ENCODE data around the gene PODXL2. TPM values are rescaled to one million over a fixed set of nuclear protein-coding genes. Genes with fewer than 3 reads are reported as not detected.
A peak's percentile ranks its signal among the peaks of the same experiment; 100 is the strongest.

Gene PODXL2
- total RNA-seq, 2 donors from 2014 or later: 8.3 to 14.2 TPM

- Histone ChIP-seq H3K9me3 (no peaks in the 10 kb centered on the region), H3K4me1 (no peaks in the 10 kb centered on the region), H3K27ac (no peak overlapping the region), H3K4me3 (no peak overlapping the region), H3K27me3 (no peaks in the 10 kb centered on the region), H3K36me3 (replicated peaks in 1 of 2; ENCODE audit: insufficient read depth in 1 of 2, low read depth in 2 of 2) (no peaks in the 10 kb centered on the region)
- WGBS, 2 donors: 83 to 89% methylated on average over 10 to 14 of the region's 14 CpGs
- ATAC-seq (no peak), DNase-seq (no peak)
- intact Hi-C loops (cut with DNase I): no loop called here
- TF ChIP-seq POLR2A (IDR thresholded peaks at IDR 0.05) (no peak), CTCF (IDR thresholded peaks at IDR 0.05) (no peak)
Measured at GRCh38 chr3:127711896-127712295, 82.9 kb downstream of the PODXL2 start.

- H3K36me3 ChIP-seq (replicated peaks in 1 of 2; ENCODE audit: insufficient read depth in 1 of 2, low read depth in 2 of 2): no peaks in the 10 kb centered on the region
- no peaks in the 10 kb centered on the region for H3K27me3 ChIP-seq
- ATAC-seq: no peak
- DNase-seq: peak in 1 of 4 donors; percentile 5
- H3K4me1 ChIP-seq: no peaks in the 10 kb centered on the region
- no peak overlapping the region for H3K27ac ChIP-seq
- intact Hi-C loops (cut with DNase I): no loop called here
- no peaks in the 10 kb centered on the region for H3K9me3 ChIP-seq
- WGBS, 2 donors: 77 to 78% methylated on average over 4 to 9 of the region's 9 CpGs
- TF ChIP-seq CTCF (IDR thresholded peaks at IDR 0.05): no peak
- TF ChIP-seq POLR2A (IDR thresholded peaks at IDR 0.05): no peak
- H3K4me3 ChIP-seq: no peak overlapping the region
Measured at GRCh38 chr3:127712461-127712860, 83.5 kb downstream of the PODXL2 start.

GRCh38 chr3:127712881-127713771, 84.1 kb downstream of the PODXL2 start:
- H3K9me3 ChIP-seq: no peaks in the 10 kb centered on the region
- H3K4me1 ChIP-seq: no peaks in the 10 kb centered on the region
- H3K36me3 ChIP-seq (replicated peaks in 1 of 2; ENCODE audit: insufficient read depth in 1 of 2, low read depth in 2 of 2): no peaks in the 10 kb centered on the region
- intact Hi-C loops (cut with DNase I): no loop called here
- H3K4me3 ChIP-seq: no peak overlapping the region
- ATAC-seq: no peak
- TF ChIP-seq CTCF (IDR thresholded peaks at IDR 0.05): no peak
- TF ChIP-seq POLR2A (IDR thresholded peaks at IDR 0.05): no peak
- no peak overlapping the region for H3K27ac ChIP-seq
- no peaks in the 10 kb centered on the region for H3K27me3 ChIP-seq
- DNase-seq: no peak
- WGBS, 2 donors: 49 to 68% methylated on average over 4 to 9 of the region's 9 CpGs

GRCh38 chr3:127714125-127714571, 85.2 kb downstream of the PODXL2 start:
- intact Hi-C loops (cut with DNase I): no loop called here
- DNase-seq (peak in 1 of 4 donors; percentile 8), ATAC-seq (no peak)
- Histone ChIP-seq H3K4me3 (no peak overlapping the region), H3K4me1 (no peaks in the 10 kb centered on the region), H3K27me3 (no peaks in the 10 kb centered on the region), H3K27ac (peak overlapping the region in 1 of 4 donors; percentile 1), H3K36me3 (replicated peaks in 1 of 2; ENCODE audit: insufficient read depth in 1 of 2, low read depth in 2 of 2) (no peaks in the 10 kb centered on the region), H3K9me3 (no peaks in the 10 kb centered on the region)
- no peak for TF ChIP-seq CTCF (IDR thresholded peaks at IDR 0.05)
- TF ChIP-seq POLR2A (IDR thresholded peaks at IDR 0.05): no peak
- 66 to 72% methylated on average over 10 of the region's 10 CpGs for WGBS, 2 donors
